Activated T-cell treated with anti-CD3 and anti-CD28 coated beads, Interleukin-2, amount 50 U/mL, for 24 hours (primary cell): Measurements from ENCODE around the gene ELF5.

ENCODE experiments used
- DNase-seq: peaks from one replicate; pipeline ENCODE4 v3.0.0-alpha.2; 2020
- H3K27ac Mint-ChIP-seq: 2 replicates; pipeline ENCODE4 v1.8.0; 2020; ENCODE audit warnings: mild to moderate bottlenecking, mixed read lengths
- H3K27me3 Mint-ChIP-seq: 2 replicates; pipeline ENCODE4 v1.8.0; 2020; ENCODE audit warnings: mixed read lengths
- H3K36me3 Mint-ChIP-seq: 2 replicates; pipeline ENCODE4 v1.8.0; 2020; ENCODE audit warnings: low read depth, mixed read lengths
- H3K4me1 Mint-ChIP-seq: 2 replicates; pipeline ENCODE4 v1.8.0; 2020; ENCODE audit warnings: low read depth, mixed read lengths
- H3K4me3 Mint-ChIP-seq: 2 replicates; pipeline ENCODE4 v1.8.0; 2020; ENCODE audit warnings: mild to moderate bottlenecking, moderate library complexity, mixed read lengths
- H3K9me3 Mint-ChIP-seq: 2 replicates; pipeline ENCODE4 v1.8.0; 2020; ENCODE audit warnings: mixed read lengths

Gene ELF5

GRCh38 chr11:34530545-34531234 is 17.1 kb upstream of the ELF5 start:
- H3K27ac Mint-ChIP-seq = no peak overlapping the region
- no peak for DNase-seq

DNA sequence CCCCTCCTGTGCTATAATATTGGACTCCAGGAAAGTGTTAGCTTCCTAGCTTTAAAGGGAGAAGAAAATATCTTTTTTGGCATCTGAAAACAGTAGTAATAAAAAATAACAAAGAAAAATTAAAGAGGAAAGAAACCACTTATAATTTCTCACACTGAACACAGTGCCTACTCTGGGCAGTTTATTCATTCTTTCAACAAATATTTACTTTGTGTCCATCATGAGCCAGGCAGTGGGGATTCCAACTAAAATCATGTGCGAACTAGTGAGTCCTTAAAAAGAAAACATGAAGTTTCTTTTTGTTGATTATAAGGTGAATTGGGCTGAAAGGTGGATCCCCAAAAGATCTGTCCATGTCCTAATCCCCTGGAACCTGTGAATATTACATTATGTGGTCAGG is 16.0 kb upstream of the ELF5 start:
- Mint-ChIP-seq H3K36me3 (no peaks in the 10 kb centered on the region), H3K27ac (no peak overlapping the region), H3K27me3 (peaks cover 29% of the 10 kb centered on the region), H3K9me3 (peaks cover 2% of the 10 kb centered on the region), H3K4me1 (no peaks in the 10 kb centered on the region), H3K4me3 (no peak overlapping the region)
- DNase-seq = no peak

More at GRCh38 chr11:34530545-34531234, 17.1 kb upstream of the ELF5 start:
- Mint-ChIP-seq H3K27me3 (peaks cover 32% of the 10 kb centered on the region), H3K36me3 (no peaks in the 10 kb centered on the region), H3K9me3 (peaks cover 3% of the 10 kb centered on the region), H3K4me3 (no peak overlapping the region), H3K4me1 (no peaks in the 10 kb centered on the region)

- Mint-ChIP-seq H3K9me3 (no peaks in the 10 kb centered on the region), H3K4me1 (no peaks in the 10 kb centered on the region), H3K36me3 (no peaks in the 10 kb centered on the region), H3K4me3 (no peak overlapping the region), H3K27me3 (peaks cover 29% of the 10 kb centered on the region), H3K27ac (no peak overlapping the region)
- no peak for DNase-seq
Measured at GRCh38 chr11:34528072-34528471, 14.5 kb upstream of the ELF5 start.

- Mint-ChIP-seq H3K36me3 (no peaks in the 10 kb centered on the region), H3K4me3 (no peak overlapping the region), H3K27ac (no peak overlapping the region), H3K27me3 (peaks cover 25% of the 10 kb centered on the region), H3K9me3 (no peaks in the 10 kb centered on the region), H3K4me1 (no peaks in the 10 kb centered on the region)
- DNase-seq = no peak
Measured at GRCh38 chr11:34525888-34526657, 12.5 kb upstream of the ELF5 start.

DNA sequence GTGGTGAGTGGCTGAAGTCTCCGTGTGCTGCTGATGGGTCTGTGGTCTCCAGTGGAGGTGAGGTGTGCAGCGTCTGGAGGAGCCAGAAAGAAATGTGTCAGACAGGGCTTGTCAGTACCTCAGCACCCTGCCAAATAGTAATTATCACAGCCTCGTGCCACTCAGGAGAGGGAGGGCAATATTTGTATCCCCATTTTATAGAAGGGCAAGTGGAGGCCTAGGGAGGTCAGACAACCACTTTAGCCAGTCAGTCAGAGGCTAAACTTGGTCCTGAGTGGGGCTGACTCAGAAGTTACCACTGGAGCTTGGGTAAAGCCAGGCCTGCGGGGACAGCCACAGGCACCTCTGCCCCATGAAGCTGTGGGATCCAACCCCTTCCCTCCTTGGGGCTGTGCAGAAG is 11.5 kb upstream of the ELF5 start:
- Mint-ChIP-seq H3K27me3 (peaks cover 20% of the 10 kb centered on the region), H3K4me3 (no peak overlapping the region), H3K4me1 (no peaks in the 10 kb centered on the region), H3K36me3 (no peaks in the 10 kb centered on the region), H3K27ac (no peak overlapping the region), H3K9me3 (no peaks in the 10 kb centered on the region)
- no peak for DNase-seq

DNA sequence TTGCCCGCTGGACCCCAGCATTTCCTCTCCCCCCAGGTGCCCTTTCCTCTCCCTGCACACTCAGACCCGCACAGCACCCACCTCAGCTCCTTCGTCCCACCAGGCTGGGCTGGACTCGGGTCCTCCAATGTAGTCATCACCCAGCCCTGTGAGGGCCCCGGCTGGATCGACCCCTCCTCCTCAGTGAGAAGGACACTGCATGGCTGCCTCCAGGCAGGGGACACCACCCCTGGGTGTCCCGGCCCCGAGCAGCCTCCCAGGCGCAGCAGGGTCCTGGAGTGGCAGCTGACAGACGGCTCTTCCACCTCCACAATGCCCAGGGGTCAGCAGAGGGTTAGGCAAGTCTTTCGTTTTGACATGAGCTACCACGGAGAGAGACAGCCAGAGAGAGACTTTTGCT is 11.1 kb upstream of the ELF5 start:
- no peak overlapping the region for H3K27ac Mint-ChIP-seq
- peaks cover 17% of the 10 kb centered on the region for H3K27me3 Mint-ChIP-seq
- no peak for DNase-seq
- H3K4me1 Mint-ChIP-seq = no peaks in the 10 kb centered on the region
- no peaks in the 10 kb centered on the region for H3K36me3 Mint-ChIP-seq
- H3K4me3 Mint-ChIP-seq = no peak overlapping the region
- H3K9me3 Mint-ChIP-seq = no peaks in the 10 kb centered on the region

DNA sequence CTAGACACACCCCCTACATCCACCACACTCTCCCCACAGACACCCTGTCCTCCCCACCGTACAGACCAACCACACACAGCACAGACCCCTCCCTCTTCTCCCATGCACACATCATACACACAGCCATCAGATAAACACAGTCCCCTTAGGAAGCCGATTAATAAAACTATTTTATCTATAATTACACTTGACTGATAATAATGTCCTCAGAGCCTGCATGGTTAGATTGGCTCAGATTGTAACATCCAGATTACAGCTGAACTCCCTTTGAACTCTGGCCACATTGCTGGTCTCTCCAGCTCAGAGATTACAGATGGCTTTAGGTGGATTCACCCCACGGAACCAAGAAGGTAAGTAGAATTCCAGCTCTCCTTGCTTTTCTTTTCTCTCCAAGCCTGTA is 9.5 kb upstream of the ELF5 start:
- Mint-ChIP-seq H3K4me1 (no peaks in the 10 kb centered on the region), H3K4me3 (no peak overlapping the region), H3K27me3 (peaks cover 8% of the 10 kb centered on the region), H3K9me3 (no peaks in the 10 kb centered on the region), H3K36me3 (no peaks in the 10 kb centered on the region), H3K27ac (no peak overlapping the region)
- no peak for DNase-seq

DNA sequence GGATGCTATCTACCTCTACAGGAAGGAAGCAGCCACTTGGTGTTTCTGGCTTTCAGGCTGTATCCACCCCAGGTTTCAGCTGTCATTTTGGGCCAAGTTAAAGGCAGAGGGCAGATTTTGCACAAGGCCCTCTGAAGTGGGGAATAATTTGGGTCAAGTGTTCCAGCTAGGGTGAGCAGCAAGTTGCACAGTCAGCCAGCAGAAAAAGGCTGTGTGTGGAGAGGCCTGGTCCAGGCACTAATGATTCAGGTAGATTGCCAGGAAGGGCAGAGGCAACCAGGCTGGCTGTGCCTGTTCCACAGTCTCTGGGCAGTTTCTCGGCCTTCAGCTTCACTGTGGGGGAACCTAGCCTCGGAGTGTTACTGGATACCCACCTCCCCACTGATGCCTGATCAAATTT is 8.6 kb upstream of the ELF5 start:
- H3K27me3 Mint-ChIP-seq = peaks cover 4% of the 10 kb centered on the region
- no peaks in the 10 kb centered on the region for H3K9me3 Mint-ChIP-seq
- DNase-seq = no peak
- no peak overlapping the region for H3K4me3 Mint-ChIP-seq
- H3K4me1 Mint-ChIP-seq = no peaks in the 10 kb centered on the region
- no peaks in the 10 kb centered on the region for H3K36me3 Mint-ChIP-seq
- H3K27ac Mint-ChIP-seq = no peak overlapping the region

- Mint-ChIP-seq H3K9me3 (no peaks in the 10 kb centered on the region), H3K36me3 (no peaks in the 10 kb centered on the region), H3K4me3 (no peak overlapping the region), H3K4me1 (no peaks in the 10 kb centered on the region), H3K27ac (no peak overlapping the region), H3K27me3 (peaks cover 2% of the 10 kb centered on the region)
- DNase-seq = no peak
Measured at GRCh38 chr11:34521265-34521664, 7.7 kb upstream of the ELF5 start.

DNA sequence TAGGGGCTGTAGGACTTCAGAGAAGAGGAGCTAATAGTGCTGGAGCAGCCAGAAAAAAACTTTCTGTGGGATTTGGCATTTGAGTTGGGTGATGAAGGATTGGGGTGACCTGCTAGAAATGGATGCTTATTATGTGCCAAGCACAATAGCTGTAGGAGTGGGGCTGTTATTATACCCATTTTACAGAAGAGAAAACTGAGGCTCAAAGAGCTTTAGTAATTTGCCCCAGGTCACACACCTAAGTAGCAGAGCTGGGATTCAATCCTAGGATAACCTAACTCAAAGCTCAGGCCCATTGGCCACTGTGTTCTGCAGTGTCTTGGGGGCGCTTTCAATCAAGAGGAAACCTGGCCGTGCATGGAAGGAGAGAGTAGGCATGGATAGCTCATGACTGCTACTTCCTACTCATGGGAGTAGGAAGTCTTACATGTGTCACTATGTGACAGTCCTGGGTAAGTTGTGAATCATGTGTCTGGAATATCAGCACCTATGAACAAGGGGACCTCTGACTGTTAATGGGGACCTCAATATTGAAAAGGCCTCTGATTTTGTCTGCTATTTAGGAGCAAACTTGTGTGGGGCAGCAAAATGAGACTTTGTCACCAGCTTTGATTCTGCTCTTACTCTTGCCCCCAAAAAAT is 6.1 kb upstream of the ELF5 start:
- no peaks in the 10 kb centered on the region for H3K9me3 Mint-ChIP-seq
- no peaks in the 10 kb centered on the region for H3K27me3 Mint-ChIP-seq
- no peak overlapping the region for H3K27ac Mint-ChIP-seq
- no peak overlapping the region for H3K4me3 Mint-ChIP-seq
- DNase-seq = no peak
- H3K36me3 Mint-ChIP-seq = no peaks in the 10 kb centered on the region
- no peaks in the 10 kb centered on the region for H3K4me1 Mint-ChIP-seq

GRCh38 chr11:34516247-34517040 is 2.9 kb upstream of the ELF5 start:
- no peaks in the 10 kb centered on the region for H3K36me3 Mint-ChIP-seq
- no peak for DNase-seq
- H3K4me3 Mint-ChIP-seq = no peak overlapping the region
- H3K9me3 Mint-ChIP-seq = no peaks in the 10 kb centered on the region
- H3K27ac Mint-ChIP-seq = no peak overlapping the region
- H3K4me1 Mint-ChIP-seq = no peaks in the 10 kb centered on the region
- no peaks in the 10 kb centered on the region for H3K27me3 Mint-ChIP-seq

DNA sequence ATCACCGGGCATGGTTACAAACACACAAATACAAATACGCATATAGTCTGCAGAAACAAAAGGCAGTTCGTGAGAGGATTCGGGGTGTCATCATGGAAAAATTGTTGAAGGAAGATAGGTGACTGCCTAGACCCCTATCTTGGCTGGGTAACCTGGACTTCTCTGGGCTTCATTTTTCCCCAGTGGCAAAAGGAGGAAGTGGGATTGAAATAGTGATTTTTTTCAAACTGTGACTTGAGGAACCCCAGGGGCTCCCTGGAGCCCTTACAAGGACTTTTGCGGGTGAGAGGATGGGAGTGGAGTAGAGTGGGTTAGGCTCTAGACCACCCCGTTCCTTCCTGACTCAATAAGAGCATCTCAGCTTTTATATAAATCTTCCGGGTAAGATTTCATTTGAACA is 1.0 kb upstream of the ELF5 start:
- no peaks in the 10 kb centered on the region for H3K4me1 Mint-ChIP-seq
- H3K27ac Mint-ChIP-seq = no peak overlapping the region
- H3K4me3 Mint-ChIP-seq = no peak overlapping the region
- no peaks in the 10 kb centered on the region for H3K27me3 Mint-ChIP-seq
- DNase-seq = no peak
- H3K36me3 Mint-ChIP-seq = no peaks in the 10 kb centered on the region
- no peaks in the 10 kb centered on the region for H3K9me3 Mint-ChIP-seq

GRCh38 chr11:34512840-34513681 is 533 bp downstream of the ELF5 start:
- Mint-ChIP-seq H3K27me3 (no peaks in the 10 kb centered on the region), H3K9me3 (no peaks in the 10 kb centered on the region), H3K27ac (no peak overlapping the region), H3K36me3 (no peaks in the 10 kb centered on the region), H3K4me1 (no peaks in the 10 kb centered on the region), H3K4me3 (no peak overlapping the region)
- peak; percentile 71 for DNase-seq

- Mint-ChIP-seq H3K4me3 (no peak overlapping the region), H3K9me3 (no peaks in the 10 kb centered on the region), H3K27me3 (no peaks in the 10 kb centered on the region), H3K27ac (no peak overlapping the region), H3K36me3 (no peaks in the 10 kb centered on the region), H3K4me1 (no peaks in the 10 kb centered on the region)
- no peak for DNase-seq
Measured at GRCh38 chr11:34510673-34511072, 2.9 kb downstream of the ELF5 start.
